ENCODE measurements around the gene RALGAPA2.

The RALGAPA2 gene

GRCh38 chr20:20720158-20720557 is 7.7 kb upstream of the RALGAPA2 start:
- DNase-seq = no peak

- DNase-seq = no peak
These were observed 7.0 kb upstream of the RALGAPA2 start for GRCh38 chr20:20719411-20719810.

GRCh38 chr20:20713244-20713765 is 861 bp upstream of the RALGAPA2 start:
- DNase-seq = no peak

- DNase-seq = peak; percentile 47
These were observed 405 bp downstream of the RALGAPA2 start for GRCh38 chr20:20712004-20712473.

- DNase-seq = no peak
These were observed 1.0 kb downstream of the RALGAPA2 start for GRCh38 chr20:20711413-20711812.

- no peak for DNase-seq
These were observed 1.8 kb downstream of the RALGAPA2 start for GRCh38 chr20:20710443-20711315.

- DNase-seq = no peak
These were observed 2.6 kb downstream of the RALGAPA2 start for GRCh38 chr20:20709887-20710286.

GRCh38 chr20:20706285-20706684 is 6.2 kb downstream of the RALGAPA2 start:
- no peak for DNase-seq

- no peak for DNase-seq
These were observed 9.9 kb downstream of the RALGAPA2 start for GRCh38 chr20:20702330-20703245.

- DNase-seq = no peak
These were observed 12.5 kb downstream of the RALGAPA2 start for GRCh38 chr20:20699917-20700316.

GRCh38 chr20:20699144-20699543 is 13.3 kb downstream of the RALGAPA2 start:
- peak; percentile 35 for DNase-seq

- DNase-seq = no peak
These were observed 15.1 kb downstream of the RALGAPA2 start for GRCh38 chr20:20697325-20697845.

- DNase-seq = no peak
These were observed 17.1 kb downstream of the RALGAPA2 start for GRCh38 chr20:20695250-20695816.

- DNase-seq = no peak
These were observed 17.9 kb downstream of the RALGAPA2 start for GRCh38 chr20:20694591-20694990.

- no peak for DNase-seq
These were observed 19.9 kb downstream of the RALGAPA2 start for GRCh38 chr20:20692587-20692986.

- DNase-seq = no peak
These were observed 20.8 kb downstream of the RALGAPA2 start for GRCh38 chr20:20691477-20692235.

GRCh38 chr20:20690676-20691476 is 21.6 kb downstream of the RALGAPA2 start:
- no peak for DNase-seq

- DNase-seq = no peak
These were observed 25.1 kb downstream of the RALGAPA2 start for GRCh38 chr20:20687319-20687718.

- DNase-seq = no peak
These were observed 26.8 kb downstream of the RALGAPA2 start for GRCh38 chr20:20685635-20686034.

- no peak for DNase-seq
These were observed 28.7 kb downstream of the RALGAPA2 start for GRCh38 chr20:20683481-20684321.
